GM11168 (cell line): ENCODE results near the gene AMER2.

Experiments used
- in situ Hi-C: fragments of 300-500 bp; cut with MboI; formaldehyde crosslinking; loops from one replicate; pipeline ENCODE4 v1.12.0; 2022; ENCODE audit warnings: low sequenced_read_pairs; ENCODE audit not compliant: unreplicated experiment

AMER2 gene

GRCh38 chr13:25187596-25187995 lies 15.5 kb upstream of the AMER2 start:
- in situ Hi-C loops: no loop called here

GRCh38 chr13:25186187-25186586 lies 14.1 kb upstream of the AMER2 start:
- in situ Hi-C loops: no loop called here

GRCh38 chr13:25181597-25181996 lies 9.5 kb upstream of the AMER2 start:
- in situ Hi-C loops: no loop called here

- in situ Hi-C loops: no loop called here
Observed at GRCh38 chr13:25180775-25181537, 8.9 kb upstream of the AMER2 start.

- in situ Hi-C loops: no loop called here
Observed at GRCh38 chr13:25179832-25180774, 8.0 kb upstream of the AMER2 start.

- in situ Hi-C loops: no loop called here
Observed at GRCh38 chr13:25179011-25179410, 6.9 kb upstream of the AMER2 start.

- in situ Hi-C loops: no loop called here
Observed at GRCh38 chr13:25178070-25178469, 6.0 kb upstream of the AMER2 start.

GRCh38 chr13:25177636-25178035 lies 5.5 kb upstream of the AMER2 start:
- in situ Hi-C loops: no loop called here

- in situ Hi-C loops: no loop called here
Observed at GRCh38 chr13:25177012-25177411, 4.9 kb upstream of the AMER2 start.

- in situ Hi-C loops: no loop called here
Observed at GRCh38 chr13:25175431-25175830, 3.3 kb upstream of the AMER2 start.

- in situ Hi-C loops: no loop called here
Observed at GRCh38 chr13:25175026-25175425, 2.9 kb upstream of the AMER2 start.

- in situ Hi-C loops: no loop called here
Observed at GRCh38 chr13:25174304-25174703, 2.2 kb upstream of the AMER2 start.

GRCh38 chr13:25172303-25172630 lies 179 bp upstream of the AMER2 start:
- in situ Hi-C loops: no loop called here

- in situ Hi-C loops: no loop called here
Observed at GRCh38 chr13:25171170-25171516, 945 bp downstream of the AMER2 start.

GRCh38 chr13:25170554-25171111 lies 1.5 kb downstream of the AMER2 start:
- in situ Hi-C loops: no loop called here

- in situ Hi-C loops: no loop called here
Observed at GRCh38 chr13:25169951-25170553, 2.0 kb downstream of the AMER2 start.

- in situ Hi-C loops: no loop called here
Observed at GRCh38 chr13:25169356-25169755, 2.7 kb downstream of the AMER2 start.

GRCh38 chr13:25168790-25169189 lies 3.3 kb downstream of the AMER2 start:
- in situ Hi-C loops: no loop called here

GRCh38 chr13:25167382-25168174 lies 4.5 kb downstream of the AMER2 start:
- in situ Hi-C loops: no loop called here

- in situ Hi-C loops: no loop called here
Observed at GRCh38 chr13:25166306-25166705, 5.8 kb downstream of the AMER2 start.
